ENCODE results near the gene SCN2B. TPM values are rescaled to one million over a fixed set of nuclear protein-coding genes. Genes with fewer than 3 reads are reported as not detected.
A peak's percentile ranks its signal among the peaks of the same experiment; 100 is the strongest.

SCN2B gene
- total and polyA plus RNA-seq, 10 donors: 0.02 to 0.15 (median 0.04) TPM; not detected in 4

DNA sequence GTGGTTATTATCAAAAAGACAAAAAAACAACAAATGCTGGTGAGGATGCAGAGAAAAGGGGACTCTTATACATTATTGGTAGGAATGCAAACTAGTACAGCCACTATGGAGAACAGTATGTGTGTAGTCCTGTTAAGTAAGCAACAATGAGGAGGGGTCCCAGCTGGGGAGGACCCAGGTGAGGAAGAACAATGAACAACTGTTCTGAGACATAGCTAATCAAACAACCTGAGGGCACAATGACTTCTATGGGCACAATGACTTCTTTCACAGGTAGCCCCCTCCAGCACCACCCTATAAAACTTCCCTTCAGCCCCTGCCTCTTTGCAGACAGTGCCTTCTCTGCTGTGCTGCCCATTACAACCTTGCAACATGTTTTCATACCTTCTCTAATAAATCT lies 42.8 kb upstream of the SCN2B start:
- peaks cover 0 to 58% (median 0%) of the 10 kb centered on the region in 7 donors for H3K27me3 ChIP-seq (replicated peaks in 1 of 7)
- H3K36me3 ChIP-seq: no peaks in the 10 kb centered on the region
- intact Hi-C loops (cut with DNase I; ENCODE audit: low total_unique reads): no loop called here
- peak overlapping the region in 6 of 8 donors; percentile 15 to 83 (median 54) for H3K27ac ChIP-seq
- no peak for DNase-seq
- TF ChIP-seq POLR2AphosphoS5 (IDR thresholded peaks at IDR 0.05) (no peak), POLR2A (IDR thresholded peaks at IDR 0.05) (no peak)
- TF ChIP-seq, protein P1, sequence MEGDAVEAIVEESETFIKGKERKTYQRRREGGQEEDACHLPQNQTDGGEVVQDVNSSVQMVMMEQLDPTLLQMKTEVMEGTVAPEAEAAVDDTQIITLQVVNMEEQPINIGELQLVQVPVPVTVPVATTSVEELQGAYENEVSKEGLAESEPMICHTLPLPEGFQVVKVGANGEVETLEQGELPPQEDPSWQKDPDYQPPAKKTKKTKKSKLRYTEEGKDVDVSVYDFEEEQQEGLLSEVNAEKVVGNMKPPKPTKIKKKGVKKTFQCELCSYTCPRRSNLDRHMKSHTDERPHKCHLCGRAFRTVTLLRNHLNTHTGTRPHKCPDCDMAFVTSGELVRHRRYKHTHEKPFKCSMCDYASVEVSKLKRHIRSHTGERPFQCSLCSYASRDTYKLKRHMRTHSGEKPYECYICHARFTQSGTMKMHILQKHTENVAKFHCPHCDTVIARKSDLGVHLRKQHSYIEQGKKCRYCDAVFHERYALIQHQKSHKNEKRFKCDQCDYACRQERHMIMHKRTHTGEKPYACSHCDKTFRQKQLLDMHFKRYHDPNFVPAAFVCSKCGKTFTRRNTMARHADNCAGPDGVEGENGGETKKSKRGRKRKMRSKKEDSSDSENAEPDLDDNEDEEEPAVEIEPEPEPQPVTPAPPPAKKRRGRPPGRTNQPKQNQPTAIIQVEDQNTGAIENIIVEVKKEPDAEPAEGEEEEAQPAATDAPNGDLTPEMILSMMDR (IDR thresholded peaks at IDR 0.05 in 8 of 11, conservative IDR thresholded peaks at IDR 0.05 in 3 of 11): no peak
- H3K4me1 ChIP-seq: peaks cover 13 to 99% (median 56%) of the 10 kb centered on the region in 6 donors
- H3K4me3 ChIP-seq: peak overlapping the region in 1 of 8 donors; percentile 24
- no peaks in the 10 kb centered on the region for H3K9me3 ChIP-seq

DNA sequence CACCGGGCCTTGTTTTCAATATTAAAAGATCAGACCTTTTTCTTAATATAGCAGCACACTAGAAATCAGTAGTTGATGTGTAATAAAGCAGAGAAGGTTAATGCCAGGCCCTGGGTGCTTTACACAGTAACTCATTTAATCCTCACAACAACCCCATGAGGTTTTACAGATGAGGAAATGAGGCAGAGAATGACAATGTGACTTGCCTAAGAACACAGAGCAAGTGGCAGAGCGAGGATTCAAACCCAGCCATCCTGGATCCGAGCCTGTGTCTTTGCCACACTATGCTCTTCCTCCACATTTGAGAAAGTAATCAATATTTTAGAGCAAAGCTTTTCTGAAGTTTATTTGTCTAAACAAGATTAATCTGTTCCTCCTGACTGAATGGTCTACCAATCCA lies 41.1 kb upstream of the SCN2B start:
- WGBS, 5 donors: 61 to 77% (median 76%) methylated on average over 3 of the region's 3 CpGs
- no peak for DNase-seq
- intact Hi-C loops (cut with DNase I; ENCODE audit: low total_unique reads): no loop called here
- Histone ChIP-seq H3K27me3 (replicated peaks in 1 of 7) (peaks cover 0 to 41% (median 0%) of the 10 kb centered on the region in 7 donors), H3K4me3 (peak overlapping the region in 1 of 8 donors; percentile 35), H3K9me3 (no peaks in the 10 kb centered on the region), H3K36me3 (no peaks in the 10 kb centered on the region), H3K4me1 (peaks cover 22 to 100% (median 67%) of the 10 kb centered on the region in 6 donors), H3K27ac (peak overlapping the region in 6 of 8 donors; percentile 7 to 88 (median 75))
- TF ChIP-seq, protein P1 (IDR thresholded peaks at IDR 0.05 in 8 of 11, conservative IDR thresholded peaks at IDR 0.05 in 3 of 11): no peak
- TF ChIP-seq POLR2AphosphoS5 (IDR thresholded peaks at IDR 0.05): no peak
- no peak for TF ChIP-seq POLR2A (IDR thresholded peaks at IDR 0.05)

DNA sequence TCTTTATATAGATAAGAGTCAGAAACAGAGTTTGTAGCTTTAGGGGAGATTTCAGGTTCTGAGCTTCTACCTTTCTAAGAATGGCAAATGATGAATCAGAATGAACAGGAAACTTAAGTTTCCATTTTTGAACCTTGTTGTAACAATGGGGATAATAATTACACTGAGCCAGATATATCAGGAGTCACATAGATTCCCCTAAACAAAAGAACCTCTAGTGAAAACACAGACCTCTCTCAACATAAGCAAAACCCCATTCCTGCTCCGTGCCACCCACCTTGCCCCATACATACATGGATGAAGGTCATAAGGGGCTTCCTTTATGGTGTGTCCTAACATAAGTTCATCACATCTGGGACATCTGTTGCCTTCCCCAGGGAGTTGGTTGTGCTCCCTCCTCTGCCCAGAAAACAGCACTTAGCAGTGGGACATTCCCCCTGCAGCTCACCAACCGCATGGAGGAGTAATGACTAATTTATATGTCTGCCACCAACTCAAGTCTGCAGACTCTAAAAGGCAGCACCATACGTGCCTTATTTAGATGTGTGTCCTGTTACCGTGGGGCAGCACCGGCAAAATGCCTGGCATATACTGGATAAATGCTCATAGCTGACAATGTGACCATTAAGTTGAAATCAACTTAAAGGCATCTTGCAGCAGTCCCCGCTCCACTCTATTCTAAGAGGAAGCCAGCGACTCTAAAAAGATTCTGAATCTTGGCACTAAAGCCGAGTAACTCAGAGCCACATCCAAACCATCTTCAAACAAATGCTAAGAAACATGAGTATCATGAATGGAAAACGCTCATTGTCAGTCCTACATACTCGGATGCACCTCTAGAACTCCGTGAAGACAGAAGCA lies 40.4 kb upstream of the SCN2B start:
- H3K4me1 ChIP-seq: peaks cover 22 to 100% (median 67%) of the 10 kb centered on the region in 6 donors
- peak overlapping the region in 1 of 8 donors; percentile 35 for H3K4me3 ChIP-seq
- WGBS, 5 donors: 50 to 68% (median 58%) methylated on average over 10 to 11 of the region's 11 CpGs
- no peaks in the 10 kb centered on the region for H3K9me3 ChIP-seq
- DNase-seq: no peak
- peak overlapping the region in 6 of 8 donors; percentile 7 to 88 (median 75) for H3K27ac ChIP-seq
- peaks cover 0 to 34% (median 0%) of the 10 kb centered on the region in 7 donors for H3K27me3 ChIP-seq (replicated peaks in 1 of 7)
- H3K36me3 ChIP-seq: peaks cover 0 to 4% (median 0%) of the 10 kb centered on the region in 6 donors
- TF ChIP-seq POLR2A (IDR thresholded peaks at IDR 0.05) (no peak), POLR2AphosphoS5 (IDR thresholded peaks at IDR 0.05) (no peak)
- TF ChIP-seq, protein P1 (IDR thresholded peaks at IDR 0.05 in 8 of 11, conservative IDR thresholded peaks at IDR 0.05 in 3 of 11): no peak
- intact Hi-C loops (cut with DNase I; ENCODE audit: low total_unique reads): no loop called here

DNA sequence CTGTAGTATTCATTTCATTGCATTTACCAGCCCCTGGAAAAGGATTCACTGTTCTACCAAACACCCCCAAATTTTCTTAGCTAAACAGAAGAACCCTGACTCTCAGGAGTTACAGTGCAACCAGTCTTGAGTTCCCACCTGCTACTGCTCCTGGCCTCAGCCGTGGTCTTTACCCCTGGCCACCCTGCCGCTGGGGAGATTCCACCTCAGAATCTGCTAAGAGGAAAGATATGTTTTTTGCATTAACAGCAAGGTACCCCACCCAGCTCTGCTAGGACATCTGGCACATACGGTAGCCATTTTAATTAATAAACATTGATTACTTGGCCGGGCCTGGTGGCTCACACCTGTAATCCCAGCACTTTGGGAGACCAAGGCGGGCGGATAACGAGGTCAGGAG lies 39.3 kb upstream of the SCN2B start:
- Histone ChIP-seq H3K4me1 (peaks cover 22 to 100% (median 64%) of the 10 kb centered on the region in 6 donors), H3K27ac (peak overlapping the region in 7 of 8 donors; percentile 16 to 88 (median 73)), H3K27me3 (replicated peaks in 1 of 7) (peaks cover 0 to 28% (median 0%) of the 10 kb centered on the region in 7 donors), H3K36me3 (peaks cover 0 to 14% (median 0%) of the 10 kb centered on the region in 6 donors), H3K9me3 (no peaks in the 10 kb centered on the region), H3K4me3 (peak overlapping the region in 1 of 8 donors; percentile 12)
- intact Hi-C loops (cut with DNase I; ENCODE audit: low total_unique reads): no loop called here
- 87 to 93% (median 90%) methylated on average over 7 of the region's 7 CpGs for WGBS, 5 donors
- TF ChIP-seq POLR2AphosphoS5 (IDR thresholded peaks at IDR 0.05): no peak
- TF ChIP-seq, protein P1 (IDR thresholded peaks at IDR 0.05 in 8 of 11, conservative IDR thresholded peaks at IDR 0.05 in 3 of 11): no peak
- TF ChIP-seq POLR2A (IDR thresholded peaks at IDR 0.05): no peak
- DNase-seq: no peak
